Left colon (tissue), 2 donors: ENCODE measurements around the gene SERGEF. TPM values are rescaled to one million over a fixed set of nuclear protein-coding genes. Genes with fewer than 3 reads are reported as not detected.
"Not testable (repeated sequence)": the region's sequence is repeated elsewhere in the genome, so short reads cannot be mapped to it uniquely, and the experiment has no call there.

Source experiments
- ATAC-seq: fragments of 200-7000 bp; cut with Tn5 transposase; one replicate; pipeline ENCODE4 v1.9.1; 2020; ENCODE audit warnings: mild to moderate bottlenecking, moderate library complexity
- DNase-seq, 2 donors: peaks; one replicate each; pipeline ENCODE4 v3.0.0-alpha.2; 2020
- intact Hi-C, 2 donors: fragments of 100-400 bp; cut with DNase I in 1 of 2; cut with micrococcal nuclease in 1 of 2; formaldehyde crosslinking; loops; one replicate each; pipeline versions ENCODE4 v1.11.2 to v1.14.0; 2022; cut with DNase I, micrococcal nuclease
- total RNA-seq, 2 donors: library from RNA; stranded (reverse); fragmentation: NEBNext Ultra II Directional; extraction: Animal tissue kit (Norgen Biotek cat#: 25700); gene quantifications; one replicate each; pipeline ENCODE4 v1.2.1, GENCODE V29; 2021
- donor health status: DM: no; HTN: no; CAD: no.
- donor health status: DM: yes; HTN: yes; CAD: no.

SERGEF gene
- total RNA-seq, 2 donors from 2014 or later, result 28.6 to 30.6 TPM

DNA sequence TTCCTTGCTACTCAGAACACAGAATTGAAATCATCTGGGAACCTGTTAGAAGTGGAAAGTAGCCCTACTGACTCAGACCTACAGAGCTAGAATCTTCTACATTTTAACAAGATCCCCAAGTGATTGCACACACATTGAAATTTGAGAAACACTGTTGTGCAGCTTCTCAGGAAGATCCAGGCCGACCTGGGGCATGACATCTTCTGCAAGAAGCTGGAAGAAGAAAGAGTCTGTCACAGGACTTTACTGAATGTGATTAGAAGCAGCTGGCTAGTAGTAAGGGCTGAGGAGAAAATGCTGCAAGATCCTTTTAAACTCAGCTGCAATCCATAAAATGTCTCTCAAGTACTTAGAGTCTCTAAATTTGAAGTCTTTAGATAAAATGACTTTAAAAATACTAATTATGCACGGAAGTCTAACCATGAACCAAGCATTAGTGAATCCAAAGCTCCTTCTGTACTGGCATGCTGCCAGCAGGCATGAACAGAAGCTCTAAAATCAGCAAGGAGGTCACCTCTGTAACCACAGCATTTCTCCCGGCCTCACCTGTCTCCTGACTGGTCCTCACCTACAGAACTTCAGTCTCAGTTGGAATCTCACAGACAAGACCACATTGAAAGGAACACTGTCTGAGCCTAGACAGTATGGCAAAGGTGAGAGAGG lies 85.0 kb downstream of the SERGEF start:
- intact Hi-C loops, result no loop called here

DNA sequence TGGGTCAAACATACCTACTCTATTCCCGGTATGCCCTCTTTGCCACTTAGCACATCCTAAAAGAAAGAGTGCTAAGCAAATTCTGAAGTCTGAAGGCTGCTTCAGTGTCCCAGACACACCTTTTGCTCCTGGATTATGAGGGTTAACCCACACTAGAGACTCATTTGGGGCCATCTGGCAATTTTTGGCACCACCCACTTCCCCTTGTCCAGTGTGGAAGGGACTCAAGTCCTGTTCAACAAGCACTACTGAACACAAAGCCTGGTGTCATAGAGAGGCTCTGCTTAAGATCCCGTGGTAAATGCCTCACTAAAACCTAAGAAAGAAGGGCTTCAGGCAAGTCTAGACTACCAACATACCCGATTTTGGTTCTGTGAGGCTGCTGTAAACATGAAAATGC lies 85.8 kb downstream of the SERGEF start:
- no peak for ATAC-seq
- intact Hi-C loops, result no loop called here

More for the DNA sequence above, 85.0 kb downstream of the SERGEF start:
- DNase-seq (no peak), ATAC-seq (no peak)

DNA sequence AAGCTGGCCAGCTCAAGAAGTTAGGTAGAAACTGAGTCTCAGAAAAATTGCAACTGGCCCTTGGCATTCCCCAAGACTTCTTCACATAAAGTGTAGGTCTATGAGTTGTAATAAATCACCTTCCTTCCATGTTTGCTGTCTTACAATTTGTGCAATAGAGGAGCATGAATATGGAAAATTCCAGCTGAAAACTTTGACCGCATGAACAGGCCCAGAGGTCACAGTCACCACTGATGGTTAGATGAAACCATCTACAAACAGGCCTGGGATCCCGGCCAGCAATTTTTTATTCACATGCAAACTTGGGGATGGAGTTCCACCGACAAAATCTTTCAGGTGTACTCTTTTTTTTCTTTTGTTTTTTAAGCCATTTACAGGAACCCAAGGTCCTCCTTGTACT lies 88.1 kb downstream of the SERGEF start:
- no peak for DNase-seq
- intact Hi-C loops, result no loop called here
- no peak for ATAC-seq

More for the DNA sequence above, 85.8 kb downstream of the SERGEF start:
- DNase-seq, result no peak

DNA sequence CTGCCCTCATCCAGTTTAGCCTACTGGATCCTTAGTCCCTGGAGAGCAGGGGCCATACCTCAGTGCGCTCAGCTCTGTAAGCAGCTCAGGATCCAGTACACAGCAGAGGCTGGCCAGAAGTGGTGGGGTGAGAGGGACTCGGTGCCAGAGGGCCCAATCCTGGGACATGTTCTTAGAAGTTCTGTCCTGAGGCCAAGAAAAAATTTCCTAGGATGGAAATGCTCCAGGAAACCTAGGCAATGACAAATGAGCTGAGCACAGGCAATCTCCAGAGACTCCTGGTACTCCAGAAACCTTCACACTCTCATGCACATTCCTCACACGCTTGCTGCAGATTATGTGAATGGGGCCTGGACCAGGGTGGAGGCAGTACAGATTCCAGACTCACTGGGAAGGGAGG lies 89.6 kb downstream of the SERGEF start:
- intact Hi-C loops, result no loop called here

DNA sequence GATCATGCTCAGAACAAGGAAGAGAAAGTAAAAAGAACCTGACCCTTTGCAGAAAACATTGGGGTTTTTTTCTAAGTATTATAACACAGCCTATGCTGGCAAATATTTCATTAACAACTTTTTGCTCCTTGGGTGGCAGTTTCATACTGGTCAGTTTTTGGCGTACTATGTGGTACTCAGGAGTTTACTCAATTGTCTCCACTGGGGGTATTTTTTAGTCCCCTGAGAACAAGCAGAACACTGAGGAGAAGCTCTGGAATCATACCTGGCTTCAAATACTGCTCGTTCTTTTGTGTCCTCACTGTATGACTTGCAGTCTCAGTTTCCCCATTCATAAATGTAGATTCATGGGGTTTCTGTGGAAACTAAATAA lies 90.4 kb downstream of the SERGEF start:
- ATAC-seq (no peak), DNase-seq (no peak)
- intact Hi-C loops, result no loop called here

More for the DNA sequence above, 89.6 kb downstream of the SERGEF start:
- DNase-seq, result no peak
- no peak for ATAC-seq

DNA sequence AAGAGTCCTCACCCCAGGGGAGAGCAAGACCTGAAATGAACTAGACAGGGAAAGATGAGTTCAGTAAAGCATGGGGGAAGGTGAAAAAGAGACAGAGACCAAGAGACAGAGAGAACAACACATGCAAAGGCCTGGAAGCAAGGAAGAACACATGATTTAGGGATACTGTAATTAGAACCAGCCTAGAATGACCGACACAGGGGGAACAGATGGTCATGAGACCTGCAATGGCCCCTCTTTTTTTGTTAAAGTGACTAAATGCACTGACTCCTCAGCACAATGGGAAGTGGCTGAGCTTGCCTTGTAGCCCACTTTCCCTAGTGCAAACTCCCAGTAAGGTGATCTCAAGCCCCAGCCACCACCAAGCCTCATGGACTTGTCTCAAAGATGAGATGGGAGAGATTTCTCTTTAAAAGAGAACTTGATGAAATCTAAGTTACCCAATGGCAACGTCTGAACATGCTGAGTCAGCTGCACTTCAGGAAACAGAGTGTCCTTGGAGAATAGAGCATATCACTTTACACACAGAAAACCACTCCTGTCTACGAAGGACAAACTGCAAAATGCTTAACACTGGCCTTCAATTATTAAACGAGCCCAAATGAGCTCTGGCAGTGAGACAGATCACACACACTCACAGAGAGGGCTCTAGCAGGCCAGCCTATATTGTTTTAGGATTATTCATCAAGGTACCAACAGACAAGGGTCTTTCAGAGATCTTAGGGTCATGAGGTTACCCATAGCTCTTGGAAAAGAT lies 91.0 kb downstream of the SERGEF start:
- ATAC-seq (no peak), DNase-seq (no peak)
- intact Hi-C loops, result no loop called here

DNA sequence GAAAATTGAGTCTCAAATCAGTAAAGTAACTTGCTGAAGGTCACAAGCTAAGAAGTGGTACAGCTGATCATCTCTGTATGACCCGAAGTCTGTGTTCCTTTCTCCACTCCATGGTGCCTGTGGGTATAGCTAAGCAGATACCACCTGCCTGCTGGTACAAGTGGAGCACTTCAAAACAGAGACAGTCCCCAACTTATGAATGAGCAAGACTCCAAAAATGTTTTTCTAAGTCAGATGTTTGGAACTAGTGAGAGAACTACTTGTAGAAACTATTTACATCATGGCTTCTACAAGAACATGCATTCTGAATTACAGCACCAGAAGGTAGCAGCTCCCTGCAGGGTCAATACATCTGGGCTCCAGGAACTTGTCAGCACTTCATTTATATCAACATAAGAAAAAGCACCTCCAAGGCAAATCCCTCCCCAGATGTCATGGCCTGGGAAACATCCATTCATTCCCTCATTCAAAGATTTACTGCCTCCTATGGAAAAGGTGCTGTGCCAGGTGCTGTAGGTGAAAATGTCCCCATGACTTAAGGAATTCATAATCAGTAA lies 94.7 kb downstream of the SERGEF start:
- intact Hi-C loops, result no loop called here
- ATAC-seq (no peak), DNase-seq (no peak)

DNA sequence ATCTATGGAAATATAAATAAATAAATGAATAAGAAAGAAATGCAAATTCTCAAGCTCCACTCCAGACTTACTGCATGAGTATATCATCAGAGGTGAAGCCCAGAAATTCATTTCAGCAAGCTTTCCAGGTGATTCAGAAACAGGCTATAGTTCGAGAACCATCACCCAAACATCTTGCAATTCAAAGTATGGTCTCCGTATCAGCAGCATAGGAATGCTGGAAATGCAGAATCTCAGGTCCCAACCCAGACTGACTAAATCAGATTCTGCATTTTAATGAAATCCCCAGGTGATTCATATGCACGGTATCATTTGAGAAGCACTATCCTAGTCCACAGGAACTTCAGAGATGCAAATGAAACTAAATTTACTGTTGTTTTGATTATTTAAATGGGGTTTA lies 95.3 kb downstream of the SERGEF start:
- DNase-seq (no peak), ATAC-seq (no peak)
- intact Hi-C loops, result no loop called here

DNA sequence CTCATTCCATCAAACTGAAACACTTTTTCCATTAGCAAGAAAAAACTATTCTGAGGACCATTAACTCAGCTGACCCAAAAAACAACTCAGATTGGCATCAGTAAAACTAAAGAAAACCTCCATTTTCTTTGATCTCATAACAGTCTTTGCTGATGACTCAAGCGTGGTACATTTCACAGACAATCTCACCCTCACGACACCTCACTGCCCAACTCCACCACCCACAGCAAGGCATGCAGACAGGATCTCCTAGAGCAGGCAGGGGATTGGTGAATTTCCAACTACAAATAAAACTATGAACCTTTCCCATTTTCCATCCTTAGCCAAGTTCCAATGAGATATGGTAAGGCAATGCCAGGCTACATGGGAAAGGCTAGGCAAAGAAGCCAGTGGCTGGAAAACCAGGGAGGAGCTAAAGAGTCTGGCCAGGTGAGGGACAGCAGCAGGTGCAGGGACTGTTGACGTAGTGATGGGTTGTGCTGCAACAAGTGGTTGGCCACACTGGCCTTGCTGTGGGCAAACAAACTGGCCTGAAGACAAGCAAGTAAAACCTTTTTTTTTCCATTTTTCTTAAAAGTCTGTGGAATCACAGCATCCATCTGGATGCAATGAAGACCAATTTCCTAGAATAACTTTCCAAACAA lies 97.2 kb downstream of the SERGEF start:
- DNase-seq, result no peak
- ATAC-seq, result no peak
- intact Hi-C loops, result no loop called here

DNA sequence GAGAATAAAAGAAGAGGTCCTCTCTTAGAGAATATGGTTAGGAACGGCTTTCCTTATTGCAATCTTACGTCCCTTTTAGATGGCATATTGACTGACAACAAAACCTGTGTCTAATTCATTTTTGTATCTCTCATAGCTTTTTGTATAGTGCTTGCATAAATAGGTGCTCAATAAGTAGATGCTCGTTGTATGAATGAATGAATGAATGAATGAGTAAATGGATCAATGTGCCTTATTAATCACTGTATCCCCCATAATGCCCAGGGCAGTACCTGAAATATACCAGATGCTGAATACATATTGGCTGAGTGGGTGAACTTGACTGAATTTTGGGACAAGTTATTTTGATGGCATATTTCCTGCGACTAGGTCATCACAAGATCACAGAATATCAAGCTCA lies 97.9 kb downstream of the SERGEF start:
- intact Hi-C loops, result no loop called here
- ATAC-seq, result no peak
- no peak for DNase-seq

DNA sequence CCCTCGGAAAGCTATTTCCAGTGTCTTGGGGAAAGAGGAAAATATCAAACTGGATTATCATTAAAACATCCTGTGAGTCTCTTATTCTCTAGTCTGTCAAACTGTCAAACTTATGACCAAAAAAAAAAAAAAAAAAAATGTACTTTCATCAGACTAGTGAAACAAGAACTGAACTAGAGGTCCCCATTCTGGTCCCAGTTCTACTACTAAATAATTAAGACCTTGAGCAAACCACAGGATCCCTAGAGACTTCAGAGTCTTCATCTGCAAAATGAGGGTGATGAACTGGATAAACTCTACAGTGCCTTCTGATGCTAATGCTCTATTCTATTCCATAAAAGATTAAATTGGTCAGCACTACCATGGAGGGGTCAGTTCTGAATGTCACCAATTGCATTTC lies 105.8 kb downstream of the SERGEF start:
- no peak for ATAC-seq
- DNase-seq, result no peak
- intact Hi-C loops, result no loop called here

DNA sequence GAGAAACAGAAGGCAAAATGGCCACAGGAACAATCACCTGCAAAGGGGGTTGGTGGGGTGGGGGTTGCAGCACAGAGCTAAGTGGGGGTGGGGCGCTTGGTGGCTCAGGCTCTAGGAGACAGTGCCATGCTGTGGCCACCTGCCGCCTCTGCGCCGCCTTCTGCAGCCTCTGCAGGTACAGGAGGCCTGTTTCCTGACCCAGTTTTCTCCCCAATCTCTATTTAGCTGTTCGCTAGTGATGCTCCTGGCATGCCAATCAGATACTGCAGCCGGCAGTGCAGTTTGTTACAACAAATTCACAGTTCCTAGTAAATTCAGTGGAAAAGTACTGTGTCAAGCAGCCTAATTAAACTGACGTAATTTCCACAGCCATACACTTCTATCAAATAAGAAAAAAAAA lies 106.4 kb downstream of the SERGEF start:
- peak; percentile 58 for ATAC-seq
- peak in 1 of 2 donors; percentile 19 for DNase-seq
- intact Hi-C loops, result no loop called here

DNA sequence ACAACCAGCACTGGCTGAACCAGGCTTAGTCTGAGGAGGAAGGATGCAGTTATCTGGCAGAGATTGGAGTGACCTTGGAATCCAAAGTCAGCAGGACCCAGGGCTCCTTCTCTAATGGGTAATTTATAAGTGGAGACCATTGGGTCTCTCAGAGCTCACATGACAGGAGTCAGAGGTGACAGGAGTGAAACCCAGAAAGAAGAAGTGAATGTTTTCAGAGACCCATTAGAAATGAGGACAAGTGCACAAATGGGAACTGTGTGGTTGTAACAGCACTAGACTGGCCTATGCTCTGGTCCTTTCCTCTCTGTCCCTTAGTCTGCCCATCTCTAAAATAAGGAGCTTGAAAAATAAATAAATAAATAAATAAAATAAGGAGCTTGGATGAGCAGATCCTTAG lies 107.4 kb downstream of the SERGEF start:
- ATAC-seq (no peak), DNase-seq (no peak)
- intact Hi-C loops, result no loop called here

DNA sequence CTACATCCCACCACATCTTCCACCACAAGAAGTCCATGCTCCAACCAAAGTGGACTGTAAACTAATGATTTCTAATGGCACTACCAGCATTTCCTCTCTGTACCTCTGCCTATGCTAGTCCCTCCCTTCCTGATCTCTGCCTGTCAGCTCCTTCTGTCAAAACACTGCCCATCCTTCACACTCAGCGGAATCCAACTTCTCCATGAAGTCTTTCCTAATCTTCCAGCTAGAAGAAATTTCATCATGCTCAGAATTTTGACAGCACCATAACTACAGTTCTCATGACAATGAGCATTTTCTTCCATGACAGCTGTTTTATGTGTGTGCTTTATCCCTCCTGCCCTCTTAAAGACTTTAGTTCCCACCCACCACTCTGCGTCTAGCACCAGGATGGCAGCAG lies 111.4 kb downstream of the SERGEF start:
- DNase-seq (no peak), ATAC-seq (no peak)
- intact Hi-C loops, result no loop called here

DNA sequence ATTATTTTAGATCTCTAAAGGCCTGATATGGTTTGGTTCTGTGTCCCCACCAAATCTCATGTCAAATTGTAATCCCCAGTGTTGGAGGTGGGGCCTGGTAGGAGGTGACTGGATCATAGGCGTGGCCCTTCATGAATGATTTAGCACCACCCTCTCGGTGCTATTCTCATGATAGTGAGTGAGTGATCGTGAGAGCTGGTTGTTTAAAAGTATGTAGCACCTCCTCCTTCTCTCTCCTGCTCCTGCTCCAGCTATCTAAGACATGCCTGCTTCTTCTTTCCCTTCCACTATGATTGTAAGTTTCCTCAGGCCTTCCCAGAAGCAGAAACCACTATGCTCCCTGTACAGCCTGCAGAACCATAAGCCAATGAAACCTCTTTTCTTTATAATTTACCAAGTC lies 114.1 kb downstream of the SERGEF start:
- ATAC-seq, result peak; percentile 34
- intact Hi-C loops, result no loop called here
- no peak for DNase-seq

DNA sequence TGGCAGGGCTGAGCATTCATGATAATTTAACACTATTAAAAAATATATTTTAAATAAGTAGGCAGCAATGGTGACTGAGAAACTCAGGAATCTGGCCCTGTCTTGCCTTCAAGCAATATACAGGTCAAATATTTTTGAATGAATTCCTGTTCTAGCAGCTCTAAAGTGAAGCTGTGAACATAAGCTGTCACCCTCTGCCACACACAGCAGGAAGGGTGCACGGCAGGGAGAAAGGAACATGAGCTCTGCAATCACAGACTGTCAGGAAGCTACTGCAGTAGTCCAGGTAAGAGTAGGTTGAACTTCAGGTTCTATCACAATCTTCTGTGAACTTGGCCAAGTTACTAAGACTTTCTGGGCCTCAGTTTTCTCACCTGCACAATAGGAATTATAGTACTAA lies 114.8 kb downstream of the SERGEF start:
- intact Hi-C loops, result no loop called here
- ATAC-seq, result no peak

DNA sequence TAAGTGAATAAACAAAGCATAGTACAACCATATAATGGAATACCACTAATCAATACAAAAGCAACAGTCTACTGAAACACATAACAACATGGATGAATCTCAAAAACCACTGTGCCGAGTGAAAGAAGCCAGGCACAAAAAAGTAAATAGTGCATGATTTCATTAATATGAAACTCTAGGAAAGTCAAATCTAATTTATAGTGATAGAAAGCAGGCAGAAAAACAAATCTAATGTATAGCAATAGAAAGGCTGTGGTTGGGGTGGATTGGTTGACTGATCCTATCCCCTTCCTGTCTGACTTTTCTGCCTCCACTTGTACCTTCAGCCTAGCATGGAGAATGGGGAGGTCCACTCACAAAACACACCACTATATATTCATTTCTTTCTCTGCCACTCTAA lies 115.4 kb downstream of the SERGEF start:
- intact Hi-C loops, result no loop called here
- ATAC-seq, result no peak
- no peak for DNase-seq

More for the DNA sequence above, 114.8 kb downstream of the SERGEF start:
- DNase-seq, result no peak

DNA sequence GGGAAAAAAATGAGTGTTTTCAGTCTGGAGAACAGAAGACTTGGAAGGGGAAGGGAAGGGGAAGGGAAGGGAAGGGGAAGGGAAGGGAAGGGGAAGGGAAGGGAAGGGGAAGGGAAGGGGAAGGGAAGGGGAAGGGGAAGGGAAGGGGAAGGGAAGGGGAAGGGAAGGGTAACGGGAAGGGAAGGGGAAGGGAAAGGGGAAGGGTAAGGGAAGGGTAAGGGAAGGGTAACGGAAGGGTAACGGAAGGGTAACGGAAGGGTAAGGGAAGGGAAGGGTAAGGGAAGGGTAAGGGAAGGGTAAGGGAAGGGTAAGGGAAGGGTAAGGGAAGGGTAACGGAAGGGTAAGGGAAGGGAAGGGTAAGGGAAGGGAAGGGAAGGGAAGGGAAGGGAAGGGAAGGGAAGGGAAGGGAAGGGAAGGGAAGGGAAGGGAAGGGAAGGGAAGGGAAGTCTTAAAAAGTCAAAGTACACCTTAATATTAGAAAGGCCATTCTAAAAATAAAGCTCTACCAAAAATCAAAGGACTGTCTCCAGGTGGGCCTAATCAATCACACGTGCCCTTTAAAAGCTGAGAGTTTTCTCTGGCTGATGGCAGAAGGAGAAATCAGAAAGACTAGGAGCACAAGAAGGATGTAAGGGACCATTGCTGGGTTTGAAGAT lies 116.2 kb downstream of the SERGEF start:
- DNase-seq, intact Hi-C loops, ATAC-seq: not testable (repeated sequence)

DNA sequence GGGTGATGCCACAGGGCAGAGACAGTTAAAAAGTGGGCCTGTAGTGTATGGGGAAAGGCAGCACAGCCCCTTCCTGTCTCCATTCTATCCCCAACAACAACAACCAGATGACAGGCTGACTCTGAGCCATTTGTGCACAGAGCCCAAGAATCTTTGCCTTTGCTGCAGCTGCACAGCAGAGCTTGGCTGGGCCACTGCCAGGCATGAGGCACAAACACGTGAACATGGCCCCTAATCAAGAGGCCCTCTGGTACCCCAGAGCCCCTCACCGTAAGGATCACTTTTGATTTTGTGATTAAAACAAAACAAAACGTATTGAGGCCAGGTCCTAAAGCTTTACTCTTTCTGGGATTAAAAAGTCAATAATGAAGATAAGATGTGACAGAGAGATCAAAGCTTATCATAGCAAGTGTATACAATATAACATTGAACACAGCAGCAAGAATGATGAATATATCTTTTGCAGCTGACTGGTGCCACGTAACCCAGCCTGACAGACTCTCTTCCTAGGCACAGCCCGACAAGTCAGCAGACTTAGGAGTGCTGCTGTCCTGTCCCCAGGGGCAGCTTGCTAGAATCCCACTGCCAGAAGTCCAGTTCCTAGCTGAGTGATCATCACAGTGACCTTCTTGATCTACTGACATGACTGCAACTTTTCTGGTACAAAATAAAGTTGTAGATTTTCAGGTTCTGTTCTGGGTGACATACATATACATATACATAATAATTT lies 117.8 kb downstream of the SERGEF start:
- intact Hi-C loops, result no loop called here
- DNase-seq (no peak), ATAC-seq (no peak)
